HG03175 (cell line): ENCODE data around the gene GLYR1.
A peak's percentile ranks its signal among the peaks of the same experiment; 100 is the strongest.

Source experiments
- ATAC-seq: cut with Tn5 transposase; IDR thresholded peaks from one replicate; pipeline ENCODE4 v1.9.1; 2021; ENCODE audit warnings: mild to moderate bottlenecking, moderate library complexity; ENCODE audit not compliant: unreplicated experiment

The GLYR1 gene

GRCh38 chr16:4852221-4852872 is 5.3 kb upstream of the GLYR1 start:
- ATAC-seq = no peak

- no peak for ATAC-seq
These were observed 3.1 kb upstream of the GLYR1 start for GRCh38 chr16:4850211-4850610.

GRCh38 chr16:4847774-4848587 is 893 bp upstream of the GLYR1 start:
- ATAC-seq = peak; percentile 25

- peak; percentile 30 for ATAC-seq
These were observed 586 bp downstream of the GLYR1 start for GRCh38 chr16:4846503-4846900.

- ATAC-seq = no peak
These were observed 6.1 kb downstream of the GLYR1 start for GRCh38 chr16:4840984-4841383.

GRCh38 chr16:4839942-4840341 is 7.1 kb downstream of the GLYR1 start:
- ATAC-seq = no peak

- no peak for ATAC-seq
These were observed 9.2 kb downstream of the GLYR1 start for GRCh38 chr16:4837733-4838501.

- no peak for ATAC-seq
These were observed 10.4 kb downstream of the GLYR1 start for GRCh38 chr16:4836727-4837126.

GRCh38 chr16:4833584-4833983 is 13.5 kb downstream of the GLYR1 start:
- no peak for ATAC-seq

GRCh38 chr16:4832698-4833343 is 14.3 kb downstream of the GLYR1 start:
- ATAC-seq = no peak

GRCh38 chr16:4831616-4832015 is 15.5 kb downstream of the GLYR1 start:
- ATAC-seq = no peak

- ATAC-seq = no peak
These were observed 16.7 kb downstream of the GLYR1 start for GRCh38 chr16:4830408-4830807.

GRCh38 chr16:4828567-4829321 is 18.3 kb downstream of the GLYR1 start:
- ATAC-seq = no peak

- no peak for ATAC-seq
These were observed 20.1 kb downstream of the GLYR1 start for GRCh38 chr16:4826980-4827379.

- ATAC-seq = no peak
These were observed 20.6 kb downstream of the GLYR1 start for GRCh38 chr16:4826526-4826925.

GRCh38 chr16:4825196-4825595 is 21.9 kb downstream of the GLYR1 start:
- ATAC-seq = no peak

- ATAC-seq = no peak
These were observed 26.4 kb downstream of the GLYR1 start for GRCh38 chr16:4820652-4821051.

- ATAC-seq = no peak
These were observed 32.4 kb downstream of the GLYR1 start for GRCh38 chr16:4814542-4815173.

- no peak for ATAC-seq
These were observed 33.0 kb downstream of the GLYR1 start for GRCh38 chr16:4814046-4814445.
